Loucy (cell line): ENCODE results near the gene GRID2.

ENCODE experiments used
- H2AFZ ChIP-seq: fragments of 200-600 bp; sonication (generic); 2 replicates; pipeline ENCODE4 v1.6.0; 2016; ENCODE audit warnings: antibody characterized with exemption, mild to moderate bottlenecking, low read length, moderate library complexity
- H3F3A ChIP-seq: fragments of 200-600 bp; 2 replicates; pipeline ENCODE4 v1.6.0; 2016; ENCODE audit warnings: antibody characterized with exemption, low read depth, mild to moderate bottlenecking
- H3K27me3 ChIP-seq: fragments of 200-600 bp; sonication (generic); 2 replicates; pipeline ENCODE4 v1.6.1; 2014; ENCODE audit warnings: low read length, mild to moderate bottlenecking; ENCODE audit not compliant: insufficient read depth, poor library complexity, severe bottlenecking
- H3K36me3 ChIP-seq: fragments of 200-600 bp; sonication (generic); 2 replicates; pipeline ENCODE4 v1.6.1; 2016; ENCODE audit warnings: low read length; ENCODE audit not compliant: insufficient read depth
- H3K4me1 ChIP-seq: fragments of 200-600 bp; sonication (generic); 2 replicates; pipeline ENCODE4 v1.5.1; 2014; ENCODE audit warnings: low read length, mild to moderate bottlenecking; ENCODE audit not compliant: insufficient read depth, poor library complexity, severe bottlenecking
- H3K4me2 ChIP-seq: fragments of 200-600 bp; sonication (generic); 2 replicates; pipeline ENCODE4 v1.6.0; 2014; ENCODE audit warnings: antibody characterized with exemption, low read length, low read depth, mild to moderate bottlenecking; ENCODE audit not compliant: poor library complexity, severe bottlenecking
- H3K4me3 ChIP-seq: fragments of 200-600 bp; sonication (generic); 2 replicates; pipeline ENCODE4 v1.5.1; 2014; ENCODE audit warnings: low read length, mild to moderate bottlenecking, mixed read lengths; ENCODE audit not compliant: poor library complexity, severe bottlenecking
- H3K79me2 ChIP-seq: fragments of 200-600 bp; sonication (generic); 2 replicates; pipeline ENCODE4 v1.6.1; 2014; ENCODE audit warnings: low read length; ENCODE audit not compliant: insufficient read depth
- H3K9ac ChIP-seq: fragments of 200-600 bp; sonication (generic); 2 replicates; pipeline ENCODE4 v1.6.0; 2014; ENCODE audit warnings: mild to moderate bottlenecking, low read depth, low read length, moderate library complexity; ENCODE audit not compliant: poor library complexity, severe bottlenecking
- H3K9me2 ChIP-seq: fragments of 200-600 bp; sonication (generic); replicated peaks from 2 replicates; pipeline ENCODE4 v1.6.1; 2016; ENCODE audit warnings: low read depth, low read length, mixed read lengths
- H3K9me3 ChIP-seq: fragments of 200-600 bp; sonication (generic); 2 replicates; pipeline ENCODE4 v1.6.1; 2014; ENCODE audit warnings: mild to moderate bottlenecking, antibody characterized with exemption, low read length, low read depth; ENCODE audit not compliant: insufficient read depth
- H4K20me1 ChIP-seq: fragments of 200-600 bp; sonication (generic); 2 replicates; pipeline ENCODE4 v1.6.0; 2014; ENCODE audit warnings: antibody characterized with exemption, low read length, mild to moderate bottlenecking; ENCODE audit not compliant: insufficient read depth, poor library complexity, severe bottlenecking
- EZH2phosphoT487 ChIP-seq: fragments of 200-600 bp; IDR thresholded peaks from 2 replicates; pipeline ENCODE4 v1.6.1; 2018; ENCODE audit warnings: antibody characterized with exemption, mild to moderate bottlenecking, moderate library complexity, borderline replicate concordance
- TF ChIP-seq, protein P1 (sequence below): fragments of 200-600 bp; sonication (generic); conservative IDR thresholded peaks from 2 replicates; pipeline ENCODE4 v1.5.1; 2014; ENCODE audit warnings: mild to moderate bottlenecking, antibody characterized with exemption, low read length

The GRID2 gene

DNA sequence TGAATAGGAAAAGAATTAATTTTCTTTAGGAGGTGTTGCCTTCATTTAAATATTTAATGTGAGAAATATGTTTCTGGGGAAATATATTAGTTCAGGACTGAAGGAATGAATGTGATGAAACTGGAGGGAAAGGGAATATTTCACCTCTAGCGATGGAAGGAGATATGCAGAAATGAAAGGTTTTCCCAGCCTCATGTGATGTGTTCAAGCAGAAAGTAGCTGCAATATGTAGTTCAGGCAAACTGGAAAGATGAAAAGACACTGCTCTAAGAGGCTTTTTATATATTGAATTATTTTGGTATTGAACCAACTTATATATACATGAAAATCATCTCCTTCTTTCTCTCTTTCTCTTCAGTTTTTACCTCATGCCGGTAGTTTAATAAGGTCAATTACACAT lies 3.4 kb downstream of the GRID2 start:
- H3K9me2 ChIP-seq = no peaks in the 10 kb centered on the region
- H4K20me1 ChIP-seq = no peaks in the 10 kb centered on the region
- no peak overlapping the region for H3K4me2 ChIP-seq
- no peaks in the 10 kb centered on the region for H3K4me1 ChIP-seq
- H3K36me3 ChIP-seq = no peaks in the 10 kb centered on the region
- no peaks in the 10 kb centered on the region for H3F3A ChIP-seq
- no peaks in the 10 kb centered on the region for H3K9me3 ChIP-seq
- H2AFZ ChIP-seq = no peak overlapping the region
- no peaks in the 10 kb centered on the region for H3K27me3 ChIP-seq
- H3K4me3 ChIP-seq = no peak overlapping the region
- no peaks in the 10 kb centered on the region for H3K79me2 ChIP-seq
- H3K9ac ChIP-seq = no peak overlapping the region
- TF ChIP-seq, protein P1, sequence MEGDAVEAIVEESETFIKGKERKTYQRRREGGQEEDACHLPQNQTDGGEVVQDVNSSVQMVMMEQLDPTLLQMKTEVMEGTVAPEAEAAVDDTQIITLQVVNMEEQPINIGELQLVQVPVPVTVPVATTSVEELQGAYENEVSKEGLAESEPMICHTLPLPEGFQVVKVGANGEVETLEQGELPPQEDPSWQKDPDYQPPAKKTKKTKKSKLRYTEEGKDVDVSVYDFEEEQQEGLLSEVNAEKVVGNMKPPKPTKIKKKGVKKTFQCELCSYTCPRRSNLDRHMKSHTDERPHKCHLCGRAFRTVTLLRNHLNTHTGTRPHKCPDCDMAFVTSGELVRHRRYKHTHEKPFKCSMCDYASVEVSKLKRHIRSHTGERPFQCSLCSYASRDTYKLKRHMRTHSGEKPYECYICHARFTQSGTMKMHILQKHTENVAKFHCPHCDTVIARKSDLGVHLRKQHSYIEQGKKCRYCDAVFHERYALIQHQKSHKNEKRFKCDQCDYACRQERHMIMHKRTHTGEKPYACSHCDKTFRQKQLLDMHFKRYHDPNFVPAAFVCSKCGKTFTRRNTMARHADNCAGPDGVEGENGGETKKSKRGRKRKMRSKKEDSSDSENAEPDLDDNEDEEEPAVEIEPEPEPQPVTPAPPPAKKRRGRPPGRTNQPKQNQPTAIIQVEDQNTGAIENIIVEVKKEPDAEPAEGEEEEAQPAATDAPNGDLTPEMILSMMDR = no peak
- no peak for TF ChIP-seq EZH2phosphoT487

GRCh38 chr4:92307866-92308265 lies 4.1 kb downstream of the GRID2 start:
- H3K9me2 ChIP-seq = no peaks in the 10 kb centered on the region

GRCh38 chr4:92317047-92317446 lies 13.3 kb downstream of the GRID2 start:
- Histone ChIP-seq H3K36me3 (no peaks in the 10 kb centered on the region), H3K9me2 (no peaks in the 10 kb centered on the region), H3K4me1 (no peaks in the 10 kb centered on the region), H2AFZ (no peak overlapping the region), H3K27me3 (no peaks in the 10 kb centered on the region), H3K9me3 (no peaks in the 10 kb centered on the region), H3K4me3 (no peak overlapping the region), H3K79me2 (no peaks in the 10 kb centered on the region), H3F3A (no peaks in the 10 kb centered on the region), H3K4me2 (no peak overlapping the region), H4K20me1 (no peaks in the 10 kb centered on the region), H3K9ac (no peak overlapping the region)
- TF ChIP-seq, protein P1 = no peak
- TF ChIP-seq EZH2phosphoT487 = no peak

More at GRCh38 chr4:92307866-92308265, 4.1 kb downstream of the GRID2 start:
- H3F3A ChIP-seq = no peaks in the 10 kb centered on the region
- no peaks in the 10 kb centered on the region for H4K20me1 ChIP-seq
- H2AFZ ChIP-seq = no peak overlapping the region
- no peaks in the 10 kb centered on the region for H3K9me3 ChIP-seq
- no peaks in the 10 kb centered on the region for H3K27me3 ChIP-seq
- H3K4me2 ChIP-seq = no peak overlapping the region
- no peaks in the 10 kb centered on the region for H3K79me2 ChIP-seq
- no peaks in the 10 kb centered on the region for H3K36me3 ChIP-seq
- H3K4me3 ChIP-seq = no peak overlapping the region
- no peak for TF ChIP-seq EZH2phosphoT487
- TF ChIP-seq, protein P1 = no peak
- no peak overlapping the region for H3K9ac ChIP-seq
- no peaks in the 10 kb centered on the region for H3K4me1 ChIP-seq
